Lower lobe of right lung (tissue), 2 donors: ENCODE measurements around the gene CNTNAP4. TPM values are rescaled to one million over a fixed set of nuclear protein-coding genes. Genes with fewer than 3 reads are reported as not detected.

Source experiments
- ATAC-seq, 2 donors: fragments of 200-7000 bp; cut with Tn5 transposase; one replicate each; pipeline ENCODE4 v1.9.1; 2020 to 2022; ENCODE audit warnings: mild to moderate bottlenecking in 2 of 2, moderate library complexity in 2 of 2
- DNase-seq: peaks from one replicate; pipeline ENCODE4 v3.0.0-alpha.2; 2020
- H3K27ac ChIP-seq: fragments of 200-600 bp; one replicate; pipeline ENCODE4 v1.8.0; 2022
- H3K27me3 ChIP-seq: fragments of 200-600 bp; one replicate; pipeline ENCODE4 v1.8.0; 2022; ENCODE audit warnings: low read depth
- H3K36me3 ChIP-seq: fragments of 200-600 bp; one replicate; pipeline ENCODE4 v1.8.0; 2022; ENCODE audit warnings: mild to moderate bottlenecking
- H3K4me1 ChIP-seq: fragments of 200-600 bp; one replicate; pipeline ENCODE4 v1.8.0; 2022
- H3K4me3 ChIP-seq: fragments of 200-600 bp; one replicate; pipeline ENCODE4 v1.8.0; 2022; ENCODE audit warnings: mild to moderate bottlenecking
- H3K9me3 ChIP-seq: fragments of 200-600 bp; one replicate; pipeline ENCODE4 v1.8.0; 2022
- CTCF ChIP-seq: fragments of 200-600 bp; IDR thresholded peaks from one replicate; pipeline ENCODE4 v1.8.0; 2022; ENCODE audit warnings: antibody characterized with exemption, mild to moderate bottlenecking
- intact Hi-C: fragments of 100-400 bp; cut with DNase I; formaldehyde crosslinking; loops from one replicate; pipeline ENCODE4 v1.11.0; 2022
- total RNA-seq: library from RNA; stranded (reverse); fragmentation: NEBNext Ultra II Directional; extraction: Animal tissue kit (Norgen Biotek cat#: 25700); gene quantifications from one replicate; pipeline ENCODE4 v1.2.1, GENCODE V29; 2021
- donor health status: DM: no; HTN: yes; CAD: no; lungs with severe emphysema.

CNTNAP4 gene
- total RNA-seq, 1 donor from 2014 or later: not detected

GRCh38 chr16:76389126-76389525, 111.9 kb downstream of the CNTNAP4 start:
- H3K27me3 ChIP-seq: no peaks in the 10 kb centered on the region
- intact Hi-C loops: no loop called here
- no peak overlapping the region for H3K27ac ChIP-seq
- TF ChIP-seq CTCF: no peak
- ATAC-seq (no peak), DNase-seq (no peak)
- H3K9me3 ChIP-seq: no peaks in the 10 kb centered on the region
- H3K4me1 ChIP-seq: no peaks in the 10 kb centered on the region
- H3K36me3 ChIP-seq: no peaks in the 10 kb centered on the region
- H3K4me3 ChIP-seq: no peak overlapping the region

GRCh38 chr16:76390476-76390875, 113.3 kb downstream of the CNTNAP4 start:
- no peak for ATAC-seq

GRCh38 chr16:76396977-76397376, 119.8 kb downstream of the CNTNAP4 start:
- no peaks in the 10 kb centered on the region for H3K36me3 ChIP-seq
- no peak for TF ChIP-seq CTCF
- DNase-seq (no peak), ATAC-seq (no peak)
- no peaks in the 10 kb centered on the region for H3K27me3 ChIP-seq
- intact Hi-C loops: no loop called here
- H3K4me3 ChIP-seq: no peak overlapping the region
- no peak overlapping the region for H3K27ac ChIP-seq
- no peaks in the 10 kb centered on the region for H3K4me1 ChIP-seq
- H3K9me3 ChIP-seq: no peaks in the 10 kb centered on the region

More at GRCh38 chr16:76390476-76390875, 113.3 kb downstream of the CNTNAP4 start:
- intact Hi-C loops: no loop called here
- H3K36me3 ChIP-seq: no peaks in the 10 kb centered on the region
- no peak for TF ChIP-seq CTCF
- no peak for DNase-seq
- no peak overlapping the region for H3K4me3 ChIP-seq
- no peaks in the 10 kb centered on the region for H3K27me3 ChIP-seq
- no peak overlapping the region for H3K27ac ChIP-seq
- H3K9me3 ChIP-seq: no peaks in the 10 kb centered on the region
- no peaks in the 10 kb centered on the region for H3K4me1 ChIP-seq

- TF ChIP-seq CTCF: no peak
- ATAC-seq (no peak), DNase-seq (no peak)
- H3K27me3 ChIP-seq: no peaks in the 10 kb centered on the region
- intact Hi-C loops: no loop called here
- no peak overlapping the region for H3K4me3 ChIP-seq
- no peaks in the 10 kb centered on the region for H3K4me1 ChIP-seq
- no peak overlapping the region for H3K27ac ChIP-seq
- no peaks in the 10 kb centered on the region for H3K36me3 ChIP-seq
- H3K9me3 ChIP-seq: no peaks in the 10 kb centered on the region
Measured at GRCh38 chr16:76409706-76410105, 132.5 kb downstream of the CNTNAP4 start.

- TF ChIP-seq CTCF: no peak
- Histone ChIP-seq H3K27ac (no peak overlapping the region), H3K36me3 (no peaks in the 10 kb centered on the region), H3K4me3 (no peak overlapping the region), H3K27me3 (no peaks in the 10 kb centered on the region), H3K4me1 (no peaks in the 10 kb centered on the region), H3K9me3 (no peaks in the 10 kb centered on the region)
- intact Hi-C loops: no loop called here
- DNase-seq (no peak), ATAC-seq (no peak)
Measured at GRCh38 chr16:76421571-76421970, 144.4 kb downstream of the CNTNAP4 start.

- TF ChIP-seq CTCF: no peak
- Histone ChIP-seq H3K27ac (no peak overlapping the region), H3K4me1 (no peaks in the 10 kb centered on the region), H3K27me3 (no peaks in the 10 kb centered on the region), H3K4me3 (no peak overlapping the region), H3K9me3 (no peaks in the 10 kb centered on the region), H3K36me3 (no peaks in the 10 kb centered on the region)
- no peak for ATAC-seq
- DNase-seq: no peak
- intact Hi-C loops: no loop called here
Measured at GRCh38 chr16:76428858-76429257, 151.7 kb downstream of the CNTNAP4 start.
